ENCODE results near the gene NGEF.

GRCh38 chr2:232963913-232964312, 49.1 kb downstream of the NGEF start:
- TF ChIP-seq CTCF (conservative IDR thresholded peaks at IDR 0.05) (no peak), ZFX (IDR thresholded peaks at IDR 0.05) (no peak)
